GM12873 (cell line): ENCODE results near the gene SPSB1.

Experiments
- TF ChIP-seq, protein P1 (sequence below): IDR thresholded peaks from 2 replicates; pipeline ENCODE4 v1.5.1; 2012; ENCODE audit warnings: low read depth, mild to moderate bottlenecking, moderate library complexity, low read length, control low read depth; ENCODE audit not compliant: insufficient read depth; ENCODE audit errors: missing control alignments

The SPSB1 gene

DNA sequence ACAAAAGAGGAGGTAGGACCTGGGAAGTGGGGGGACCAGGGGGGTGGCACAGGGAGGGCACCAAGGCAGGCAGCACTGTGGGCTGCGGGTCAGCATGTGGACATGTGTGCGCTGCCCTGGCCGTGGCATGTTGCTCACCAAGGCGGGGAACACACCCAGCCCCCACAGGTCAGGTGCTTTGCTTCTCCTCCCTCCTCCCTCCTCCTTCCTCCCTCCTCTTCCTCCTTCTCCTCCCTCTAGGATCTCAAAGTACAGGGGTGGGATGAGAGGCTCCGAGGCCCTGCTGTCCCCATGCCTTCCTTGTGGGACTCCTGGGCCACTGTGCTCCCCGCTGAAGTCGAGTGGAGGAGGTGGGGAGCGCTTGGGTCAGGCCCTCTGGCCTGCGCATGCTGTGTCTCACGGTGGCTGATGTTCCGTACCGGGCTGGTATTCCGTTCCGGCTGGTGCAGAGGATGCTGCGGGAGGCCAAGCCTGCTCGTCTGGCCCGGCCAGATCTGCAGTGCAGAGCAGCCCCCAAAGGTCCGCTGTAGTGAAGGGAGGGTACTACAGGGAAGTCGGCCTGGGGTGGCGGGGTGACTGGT, 26.6 kb downstream of the SPSB1 start:
- TF ChIP-seq, protein P1, sequence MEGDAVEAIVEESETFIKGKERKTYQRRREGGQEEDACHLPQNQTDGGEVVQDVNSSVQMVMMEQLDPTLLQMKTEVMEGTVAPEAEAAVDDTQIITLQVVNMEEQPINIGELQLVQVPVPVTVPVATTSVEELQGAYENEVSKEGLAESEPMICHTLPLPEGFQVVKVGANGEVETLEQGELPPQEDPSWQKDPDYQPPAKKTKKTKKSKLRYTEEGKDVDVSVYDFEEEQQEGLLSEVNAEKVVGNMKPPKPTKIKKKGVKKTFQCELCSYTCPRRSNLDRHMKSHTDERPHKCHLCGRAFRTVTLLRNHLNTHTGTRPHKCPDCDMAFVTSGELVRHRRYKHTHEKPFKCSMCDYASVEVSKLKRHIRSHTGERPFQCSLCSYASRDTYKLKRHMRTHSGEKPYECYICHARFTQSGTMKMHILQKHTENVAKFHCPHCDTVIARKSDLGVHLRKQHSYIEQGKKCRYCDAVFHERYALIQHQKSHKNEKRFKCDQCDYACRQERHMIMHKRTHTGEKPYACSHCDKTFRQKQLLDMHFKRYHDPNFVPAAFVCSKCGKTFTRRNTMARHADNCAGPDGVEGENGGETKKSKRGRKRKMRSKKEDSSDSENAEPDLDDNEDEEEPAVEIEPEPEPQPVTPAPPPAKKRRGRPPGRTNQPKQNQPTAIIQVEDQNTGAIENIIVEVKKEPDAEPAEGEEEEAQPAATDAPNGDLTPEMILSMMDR, result no peak

- TF ChIP-seq, protein P1, result no peak
Measured at GRCh38 chr1:9319789-9320519, 27.3 kb downstream of the SPSB1 start.

DNA sequence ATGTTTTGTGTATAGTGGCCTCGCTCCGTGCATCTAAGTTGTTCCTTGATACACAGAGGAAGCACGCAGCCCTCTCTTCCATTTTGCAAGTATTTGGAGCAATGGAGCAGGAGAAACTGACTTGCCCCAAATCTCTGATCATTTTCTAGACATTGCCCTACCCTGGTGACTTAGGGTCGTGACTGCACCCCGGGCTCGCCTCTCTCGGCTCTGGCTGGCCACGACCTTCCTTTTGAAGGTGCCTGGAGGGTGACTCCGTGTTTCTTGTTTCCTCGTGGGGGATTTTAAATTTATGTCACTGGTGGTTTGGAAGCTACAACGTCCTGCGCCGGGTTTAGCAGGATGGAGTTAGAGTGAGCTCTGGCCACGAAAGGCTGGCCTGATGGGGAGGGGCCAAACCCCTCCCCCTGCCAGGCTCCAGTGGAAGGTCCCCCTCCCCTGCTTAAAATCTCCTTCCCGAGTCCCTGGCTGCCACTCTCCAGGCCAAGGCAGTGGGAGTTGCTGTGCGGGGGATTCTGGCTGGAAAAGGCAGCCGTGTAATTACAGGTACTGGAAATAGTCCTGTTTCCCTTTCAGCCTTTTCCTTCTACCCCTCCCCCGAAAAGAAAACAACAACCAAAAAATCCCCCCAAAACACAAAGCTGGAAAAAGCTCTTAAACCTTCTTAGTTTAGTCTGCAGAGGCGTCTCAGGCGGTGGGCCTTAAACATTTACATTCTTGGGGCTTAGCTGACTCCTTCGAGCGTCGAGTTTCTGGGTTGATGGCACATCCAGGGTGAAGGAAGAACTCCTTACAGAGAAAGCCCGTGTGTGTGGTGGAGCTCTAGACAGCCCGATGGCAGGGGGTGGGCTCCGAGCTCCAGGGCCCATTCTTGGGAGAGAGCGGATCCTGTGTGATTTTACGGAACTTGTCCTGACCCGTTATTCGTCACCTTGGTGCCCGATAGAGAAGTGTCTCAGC, 28.1 kb downstream of the SPSB1 start:
- TF ChIP-seq, protein P1, result no peak

DNA sequence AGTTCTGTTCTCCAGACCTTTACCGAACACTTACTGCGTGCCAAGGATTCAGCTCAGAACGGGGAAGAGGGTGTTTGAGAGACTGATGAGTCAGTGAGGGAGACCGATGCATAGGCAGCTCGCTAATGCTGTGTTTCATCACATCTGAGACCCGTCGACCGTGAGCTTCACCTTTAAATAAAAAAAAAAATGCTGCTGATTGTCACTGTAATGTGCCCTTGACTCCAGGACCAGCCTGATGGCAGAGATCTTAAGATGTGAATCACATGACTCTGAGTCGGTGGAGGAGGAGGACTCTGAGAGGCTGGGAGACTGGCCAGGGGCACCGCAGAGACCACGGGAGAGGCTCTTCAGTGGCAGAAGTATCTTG, 28.8 kb downstream of the SPSB1 start:
- TF ChIP-seq, protein P1, result no peak

DNA sequence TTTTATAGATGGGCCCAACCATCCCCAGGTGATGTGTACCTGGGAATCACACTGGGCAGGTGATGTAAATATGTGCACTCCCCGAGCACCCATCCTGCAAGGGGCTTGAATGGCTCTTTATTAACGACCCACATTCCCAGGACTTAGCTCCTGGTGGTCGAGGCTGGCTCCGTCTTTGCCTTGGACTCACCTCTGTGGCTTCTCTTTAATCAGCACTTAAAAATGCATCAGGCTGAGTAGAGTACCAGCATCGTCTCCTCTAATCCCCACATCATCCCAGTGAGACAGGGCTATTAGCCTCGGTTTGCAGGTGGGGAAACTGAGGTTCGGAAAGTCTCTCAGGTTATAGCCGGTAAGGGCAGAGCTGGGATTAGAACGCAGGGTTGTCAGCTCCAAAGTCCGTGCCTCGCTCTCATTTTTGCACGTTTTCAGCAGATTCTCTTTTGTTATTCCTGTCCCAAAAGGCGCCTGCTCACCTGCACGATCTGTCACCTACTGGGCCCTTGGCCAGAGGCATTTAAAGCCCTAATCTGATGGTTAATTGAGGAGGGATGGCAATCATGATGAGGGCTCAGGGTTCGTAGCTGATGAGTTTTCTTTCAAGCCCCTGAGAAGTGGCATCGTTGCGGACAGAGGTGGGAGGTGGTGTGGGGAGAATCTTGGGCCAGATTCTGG, 29.4 kb downstream of the SPSB1 start:
- TF ChIP-seq, protein P1, result no peak

DNA sequence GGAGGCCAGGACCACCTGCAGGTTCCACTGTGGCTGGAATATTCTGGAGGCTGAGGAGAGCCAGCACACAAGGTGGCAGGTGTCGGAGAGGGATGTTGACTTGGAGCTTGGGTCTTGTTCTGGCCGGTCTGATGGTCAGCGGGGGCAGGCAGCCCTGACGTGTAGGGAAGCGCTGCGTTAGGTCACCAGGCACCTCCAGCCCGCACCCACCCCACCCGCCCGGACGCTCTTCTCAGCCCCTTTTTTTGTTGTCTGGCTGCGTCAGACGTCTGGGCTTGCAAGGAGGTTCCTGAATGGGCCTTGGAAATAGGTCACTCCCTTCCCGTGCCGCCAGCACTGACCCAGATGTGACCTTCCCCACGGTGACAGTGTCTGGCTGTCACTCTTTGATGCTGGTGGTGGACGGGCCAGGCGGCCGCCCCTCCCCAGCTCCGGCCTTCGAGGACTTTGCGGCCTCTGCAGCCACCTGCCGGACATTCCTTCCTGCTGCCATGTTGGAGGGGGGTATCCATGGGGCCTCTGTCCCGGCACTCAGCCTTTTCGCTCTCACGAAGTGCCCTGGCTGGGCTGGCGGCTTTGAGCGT, 30.1 kb downstream of the SPSB1 start:
- TF ChIP-seq, protein P1, result no peak
